ENCODE measurements around the gene IRAK1. TPM values are rescaled to one million over a fixed set of nuclear protein-coding genes. Genes with fewer than 3 reads are reported as not detected.

The IRAK1 gene
- total RNA-seq, 2 donors from 2014 or later: 113 to 122 TPM

- Histone ChIP-seq H3K4me3 (peak overlapping the region; percentile 55 to 60), H3K4me1 (replicated peaks) (no peaks in the 10 kb centered on the region), H3K36me3 (no peaks in the 10 kb centered on the region), H3K27me3 (replicated peaks; ENCODE audit: insufficient read depth) (no peaks in the 10 kb centered on the region), H3K27ac (peak overlapping the region; percentile 98), H3K9me3 (no peaks in the 10 kb centered on the region)
- intact Hi-C loops (cut with DNase I): no loop called here
- TF ChIP-seq POLR2AphosphoS5 (IDR thresholded peaks at IDR 0.05): no peak
- TF ChIP-seq POLR2A (IDR thresholded peaks at IDR 0.05): no peak
- TF ChIP-seq CTCF (IDR thresholded peaks at IDR 0.05): no peak
- DNase-seq (ENCODE audit: low spot score): no peak
- WGBS: 0% methylated on average over 20 of the region's 49 CpGs
These were observed 49.2 kb downstream of the IRAK1 start for GRCh38 chrX:153970357-153971123.

- H3K4me1 ChIP-seq (replicated peaks): no peaks in the 10 kb centered on the region
- no peaks in the 10 kb centered on the region for H3K27me3 ChIP-seq (replicated peaks; ENCODE audit: insufficient read depth)
- peak overlapping the region; percentile 98 for H3K27ac ChIP-seq
- H3K36me3 ChIP-seq: no peaks in the 10 kb centered on the region
- H3K9me3 ChIP-seq: no peaks in the 10 kb centered on the region
- 2% methylated on average over 18 of the region's 26 CpGs for WGBS
- TF ChIP-seq POLR2AphosphoS5 (IDR thresholded peaks at IDR 0.05): no peak
- TF ChIP-seq POLR2A (IDR thresholded peaks at IDR 0.05): no peak
- TF ChIP-seq CTCF (IDR thresholded peaks at IDR 0.05): no peak
- no peak for DNase-seq (ENCODE audit: low spot score)
- H3K4me3 ChIP-seq: peak overlapping the region; percentile 55 to 60
- intact Hi-C loops (cut with DNase I): no loop called here
These were observed 49.8 kb downstream of the IRAK1 start for GRCh38 chrX:153969904-153970356.

- no peak for DNase-seq (ENCODE audit: low spot score)
- 0% methylated on average over 2 of the region's 25 CpGs for WGBS
- intact Hi-C loops (cut with DNase I): no loop called here
- no peaks in the 10 kb centered on the region for H3K9me3 ChIP-seq
- no peaks in the 10 kb centered on the region for H3K4me1 ChIP-seq (replicated peaks)
- no peaks in the 10 kb centered on the region for H3K36me3 ChIP-seq
- no peaks in the 10 kb centered on the region for H3K27me3 ChIP-seq (replicated peaks; ENCODE audit: insufficient read depth)
- peak overlapping the region; percentile 98 for H3K27ac ChIP-seq
- TF ChIP-seq POLR2AphosphoS5 (IDR thresholded peaks at IDR 0.05) (no peak), POLR2A (IDR thresholded peaks at IDR 0.05) (no peak), CTCF (IDR thresholded peaks at IDR 0.05) (no peak)
- peak overlapping the region; percentile 55 to 60 for H3K4me3 ChIP-seq
These were observed 50.4 kb downstream of the IRAK1 start for GRCh38 chrX:153969125-153969903.

GRCh38 chrX:153968754-153969124, 51.0 kb downstream of the IRAK1 start:
- DNase-seq (ENCODE audit: low spot score): no peak
- TF ChIP-seq POLR2AphosphoS5 (IDR thresholded peaks at IDR 0.05) (no peak), CTCF (IDR thresholded peaks at IDR 0.05) (no peak), POLR2A (IDR thresholded peaks at IDR 0.05) (no peak)
- intact Hi-C loops (cut with DNase I): no loop called here
- Histone ChIP-seq H3K9me3 (no peaks in the 10 kb centered on the region), H3K4me1 (replicated peaks) (no peaks in the 10 kb centered on the region), H3K27ac (peak overlapping the region; percentile 98), H3K4me3 (peak overlapping the region; percentile 55 to 60), H3K27me3 (replicated peaks; ENCODE audit: insufficient read depth) (no peaks in the 10 kb centered on the region), H3K36me3 (no peaks in the 10 kb centered on the region)
- 0% methylated on average over 1 of the region's 12 CpGs for WGBS
